NCI-H748 (cell line): ENCODE results near the gene USP2.

Source experiments
- DNase-seq: peaks from one replicate; lab custom pipeline; 2025; ENCODE audit not compliant: unreplicated experiment; lab: John Stamatoyannopoulos, UW

The USP2 gene

DNA sequence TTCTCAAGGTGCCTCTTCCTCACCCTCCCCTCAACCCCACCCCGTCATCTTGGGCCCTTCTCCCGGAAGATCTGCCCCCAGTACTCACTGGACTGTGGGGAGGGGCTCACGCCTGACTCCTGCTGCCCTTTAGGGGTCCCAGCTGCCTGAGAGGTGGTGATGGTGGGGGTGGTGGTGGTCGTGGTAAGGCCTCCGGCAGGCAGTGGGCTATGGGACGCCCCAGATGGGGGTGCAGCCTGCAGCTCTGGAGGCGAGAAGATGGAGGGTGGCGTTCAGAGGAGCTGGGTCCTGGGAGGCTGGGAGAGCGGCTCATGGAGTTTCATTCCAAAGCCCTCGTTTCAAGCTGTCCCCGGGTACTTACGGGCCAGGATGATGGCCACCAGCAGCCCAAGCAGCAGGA is 35.8 kb downstream of the USP2 start:
- no peak for DNase-seq

DNA sequence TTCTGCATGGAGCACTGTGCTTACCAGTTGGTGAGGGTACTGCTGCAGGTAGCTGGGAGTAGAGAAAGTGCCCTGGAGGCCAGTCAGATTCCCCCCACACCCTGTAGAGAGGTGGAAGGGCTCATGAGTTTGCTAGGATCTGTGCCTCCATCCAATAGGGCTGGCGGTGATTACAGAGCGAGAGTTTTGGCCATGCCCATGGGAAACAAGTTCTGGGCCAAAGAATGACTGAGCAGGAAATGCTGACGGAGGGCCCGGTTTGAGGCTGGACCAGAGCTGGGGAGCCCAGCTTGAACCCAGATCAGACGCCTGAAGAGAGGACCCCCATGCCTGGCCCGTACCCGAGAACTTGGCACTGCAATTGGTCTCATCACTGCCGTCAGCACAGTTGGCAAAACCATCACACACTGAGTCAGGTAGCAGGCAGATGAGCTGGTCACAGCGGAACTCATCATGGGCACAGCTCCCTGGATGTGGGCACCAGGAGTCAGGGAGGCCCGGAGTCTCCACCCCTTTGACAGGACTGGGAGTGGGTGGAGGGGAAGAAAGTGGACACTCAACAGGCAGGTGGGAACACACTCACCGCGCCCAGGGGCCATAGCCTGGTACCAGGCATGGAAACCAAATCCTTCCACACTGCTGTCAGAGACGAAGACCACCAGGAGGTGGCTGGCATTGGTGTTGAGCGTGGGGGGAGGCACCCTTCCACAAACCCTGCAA is 37.0 kb downstream of the USP2 start:
- DNase-seq: no peak

DNA sequence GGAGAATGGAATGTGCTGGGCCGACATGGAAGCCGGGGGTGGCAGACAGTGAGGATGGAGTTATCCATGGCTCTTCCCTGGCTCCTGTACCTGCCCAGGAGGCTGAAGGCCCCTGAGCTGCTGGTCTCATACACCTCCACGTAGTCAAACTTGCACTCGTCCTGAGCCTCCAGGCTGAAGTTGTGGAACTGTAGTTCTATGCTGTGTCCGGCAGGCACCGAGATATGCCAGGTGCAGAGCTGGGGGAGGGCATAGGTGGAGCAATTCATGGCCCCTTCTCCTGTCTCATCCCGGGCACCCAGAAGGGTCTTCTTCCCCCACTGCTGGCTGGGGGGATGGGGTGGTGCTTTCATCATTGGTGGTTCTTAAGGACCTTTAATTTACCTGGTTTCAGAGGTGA is 37.8 kb downstream of the USP2 start:
- no peak for DNase-seq

DNA sequence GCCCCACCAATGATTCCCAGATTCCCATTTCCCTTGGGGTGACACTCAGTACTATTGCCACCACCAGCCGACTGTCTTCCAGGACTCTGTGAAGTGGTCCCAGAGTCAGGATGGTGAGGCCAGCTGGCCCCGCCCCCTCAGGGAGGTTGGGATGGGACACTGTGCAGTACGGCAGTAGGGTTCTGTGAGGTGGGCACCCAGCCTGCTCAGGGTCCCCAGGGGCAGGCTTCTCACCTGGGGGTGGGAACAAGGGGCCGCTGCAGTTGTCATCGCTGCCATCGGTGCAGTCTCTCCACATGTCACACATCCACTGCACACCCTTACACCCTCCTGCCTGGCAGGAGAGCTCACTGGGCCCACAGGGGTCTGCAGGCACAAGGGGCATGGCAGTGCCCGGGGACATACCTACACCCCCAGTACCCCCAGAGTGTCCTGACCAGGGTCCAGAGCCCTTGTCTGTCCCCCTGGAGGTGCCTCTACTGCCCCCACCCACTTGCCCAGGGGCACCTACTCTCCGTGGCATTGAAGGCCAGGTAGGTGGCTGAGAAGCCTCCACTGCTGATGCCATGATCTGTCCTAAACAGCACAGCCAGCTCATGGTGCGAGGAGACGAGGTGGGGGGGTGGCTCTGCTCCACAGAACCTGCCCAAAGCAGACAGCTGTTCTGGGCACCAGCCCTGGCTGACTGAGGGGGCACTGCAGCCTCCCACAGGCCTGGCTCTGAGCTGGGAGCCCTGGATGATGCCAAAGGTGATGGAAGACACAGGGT is 38.9 kb downstream of the USP2 start:
- DNase-seq: no peak

DNA sequence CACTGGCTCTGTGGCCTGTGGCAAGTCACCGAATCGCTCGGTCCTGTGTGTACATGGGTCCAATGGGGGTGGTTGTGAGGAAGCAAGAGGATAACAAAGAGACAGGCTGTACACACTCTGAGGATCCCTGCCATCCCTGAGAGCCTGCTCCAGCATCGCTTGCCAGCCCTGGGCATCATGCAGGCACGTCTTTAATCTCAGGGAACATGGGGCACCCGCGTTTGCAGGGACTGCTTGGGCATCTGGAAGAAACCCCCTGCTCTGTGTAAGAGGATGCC is 39.5 kb downstream of the USP2 start:
- DNase-seq: no peak

DNA sequence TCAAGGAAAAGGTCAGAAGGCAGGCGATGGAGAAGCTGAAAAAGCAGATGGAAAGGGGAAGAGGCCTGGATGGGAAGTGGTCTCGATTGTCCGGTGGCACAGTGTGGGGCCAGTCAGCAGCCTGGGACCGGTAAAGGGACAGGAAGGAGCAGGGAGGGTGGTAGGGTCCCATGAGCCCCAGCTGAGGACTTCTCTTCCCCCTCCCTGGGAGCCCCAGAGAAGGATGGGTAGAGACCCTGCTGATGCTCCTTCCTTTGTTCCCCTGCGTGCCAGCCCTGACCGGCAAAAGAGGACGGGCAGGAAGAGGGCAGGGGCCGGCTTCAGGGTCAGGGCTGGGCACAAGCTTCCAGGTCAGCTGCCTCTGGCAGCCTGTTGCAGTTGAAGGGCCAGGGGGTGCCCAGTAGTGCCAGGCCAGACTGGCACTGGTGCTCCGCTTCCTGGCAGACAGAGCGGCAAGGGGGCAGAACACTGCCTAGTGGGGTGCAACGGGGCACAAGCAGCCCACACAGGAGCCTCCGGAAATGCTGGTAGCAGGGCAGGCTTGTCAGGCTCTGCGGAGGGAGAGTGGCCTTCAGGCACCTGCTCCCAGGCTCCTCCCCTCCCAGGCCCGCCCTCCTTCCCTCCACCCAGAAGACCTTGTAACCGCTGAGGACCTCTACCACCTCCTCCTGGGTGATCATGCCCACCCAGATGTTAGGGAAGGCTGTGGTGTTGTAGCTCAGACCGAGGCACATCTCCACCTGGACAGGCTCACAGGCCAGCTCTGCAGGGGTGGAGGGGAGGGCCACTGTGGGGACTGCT is 40.1 kb downstream of the USP2 start:
- DNase-seq: no peak

DNA sequence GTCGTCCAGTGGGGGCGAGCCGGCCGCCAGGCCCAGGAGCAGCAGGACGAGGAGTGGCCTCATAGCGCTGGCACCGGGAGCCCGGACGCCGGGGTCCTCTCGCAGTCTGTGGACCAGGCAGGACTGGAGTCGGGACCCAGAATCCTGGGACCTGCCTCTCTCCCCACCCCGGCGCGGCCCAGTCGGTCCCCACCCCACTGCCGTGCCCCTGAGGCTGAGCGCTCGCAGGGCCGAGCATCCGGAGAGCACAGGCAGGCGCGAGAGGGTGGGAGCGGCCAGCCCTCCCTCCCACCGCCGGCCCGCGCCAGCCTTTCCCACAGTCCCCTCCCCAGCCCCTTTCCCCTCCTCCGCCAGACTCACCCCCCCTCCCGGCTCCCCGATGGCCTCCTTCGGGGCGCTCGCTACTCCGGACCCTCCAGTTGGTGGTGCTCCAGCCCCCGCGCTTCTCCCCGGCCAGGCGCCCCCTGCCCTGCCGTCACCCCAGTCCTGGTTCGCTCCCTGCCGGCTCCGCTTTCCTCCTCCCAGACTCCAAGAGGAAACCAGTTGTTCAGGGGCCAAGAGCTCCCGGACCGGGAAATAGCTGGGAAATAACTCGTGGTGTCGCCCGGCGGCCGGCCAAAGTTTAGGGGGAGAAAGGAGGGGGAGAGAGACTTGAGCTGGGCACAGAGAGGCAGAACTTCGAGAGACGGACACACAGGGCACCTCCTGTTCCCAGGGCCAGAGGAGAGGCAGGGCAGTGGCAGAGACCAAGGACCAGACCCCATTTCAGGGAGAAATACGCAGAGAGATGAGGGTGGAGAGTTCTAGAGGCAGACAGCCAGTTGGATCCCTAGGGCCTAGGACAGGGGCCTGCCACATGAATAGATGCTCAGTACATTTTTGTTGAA is 40.9 kb downstream of the USP2 start, which contains the start of gene C1QTNF5:
TSS of gene C1QTNF5 (minus strand) at position 549 of the 887 bp plus-strand sequence. CDS start at position 63, 486 bp downstream.
- DNase-seq: no peak

DNA sequence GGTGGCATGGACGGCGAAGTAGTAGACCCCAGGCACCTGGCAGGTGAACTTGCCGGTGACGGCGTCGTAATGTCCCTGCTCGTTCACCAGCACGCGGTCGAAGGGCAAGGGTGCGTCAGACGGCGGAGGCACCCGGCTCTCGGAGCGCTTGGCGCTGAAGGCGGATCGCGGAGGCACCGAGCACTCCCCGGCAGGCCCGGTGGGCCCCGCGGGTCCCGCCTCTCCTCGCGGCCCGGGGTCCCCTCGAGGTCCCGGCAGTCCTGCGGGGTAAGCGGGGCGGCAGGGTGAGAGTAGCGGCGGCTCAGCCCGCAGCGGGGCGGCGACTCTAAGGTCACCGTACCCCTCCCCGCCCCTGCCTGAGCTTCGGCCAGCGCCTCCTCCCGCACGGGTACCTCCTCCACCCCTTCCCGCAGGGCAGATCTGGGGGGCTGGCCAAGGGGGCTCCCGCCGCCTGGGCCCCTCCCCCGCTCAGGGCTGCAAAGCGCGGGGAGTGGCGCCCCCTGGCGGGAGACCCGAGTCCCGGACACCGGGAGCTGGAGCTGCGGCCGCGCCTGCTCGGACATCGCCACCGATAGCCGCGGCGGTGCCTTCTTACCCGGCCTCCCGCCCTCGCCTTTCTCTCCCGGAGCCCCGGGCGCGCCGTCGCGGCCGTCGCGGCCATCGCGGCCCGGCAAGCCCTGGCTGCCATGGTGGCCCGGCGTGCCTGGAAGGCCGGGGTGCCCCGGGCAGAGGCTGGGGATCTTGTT is 41.7 kb downstream of the USP2 start:
- DNase-seq: peak; percentile 41

DNA sequence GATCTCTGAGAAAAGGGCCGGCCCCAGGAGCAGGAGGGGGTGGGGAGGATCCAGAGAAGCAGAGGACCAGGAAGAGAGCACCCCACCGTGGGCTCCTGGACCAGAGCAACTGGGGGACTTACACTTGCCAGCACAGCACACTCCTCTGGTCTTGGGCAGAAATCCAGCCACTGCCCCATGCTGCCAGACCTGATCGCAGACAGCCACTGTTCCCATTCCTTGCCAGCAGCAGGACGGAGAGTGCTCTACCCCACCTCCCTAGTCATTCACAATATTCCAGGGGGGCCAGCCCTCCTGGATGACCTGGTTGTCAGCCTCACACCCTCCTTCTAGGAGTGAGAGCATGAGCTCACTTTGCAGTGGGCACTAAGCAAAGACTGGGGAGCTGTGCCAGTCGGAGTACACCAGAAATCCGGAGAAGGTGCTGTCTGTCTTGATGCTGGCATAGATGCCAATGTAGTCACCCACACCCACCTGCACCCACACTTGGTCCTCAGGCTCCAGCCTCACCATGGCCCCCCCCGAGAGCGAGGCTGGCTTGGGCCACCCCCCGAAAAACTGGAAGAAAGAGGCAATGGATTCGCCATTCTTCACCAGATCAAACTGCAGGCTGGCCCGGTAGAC is 42.4 kb downstream of the USP2 start:
- DNase-seq: no peak

DNA sequence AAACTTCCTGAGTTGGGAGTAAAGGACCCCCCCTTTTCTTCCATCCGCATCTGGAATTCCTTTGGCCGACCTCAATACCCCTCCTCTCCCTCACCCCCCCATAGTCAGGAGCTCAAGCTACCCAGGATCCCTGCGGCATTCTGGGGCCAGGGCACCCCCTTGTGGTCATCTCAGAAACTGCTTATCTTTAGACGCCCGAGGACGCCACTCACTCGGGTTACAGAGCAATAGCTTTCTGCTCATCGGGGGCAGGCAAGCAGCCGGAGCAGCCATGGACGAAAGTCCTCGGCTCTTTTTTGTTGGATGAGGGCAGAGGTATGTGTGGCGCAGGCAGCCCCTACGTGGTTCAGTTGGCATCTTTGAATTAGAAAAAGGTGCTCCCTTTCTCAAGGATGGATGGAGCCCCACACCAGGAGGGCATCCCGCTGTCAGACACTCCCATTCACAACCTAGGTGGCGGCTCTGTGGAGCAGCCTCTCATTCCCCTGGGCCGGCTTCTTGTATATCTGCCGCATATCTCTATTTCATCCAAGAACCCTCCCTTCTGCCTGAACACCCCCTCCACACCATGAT is 43.1 kb downstream of the USP2 start:
- DNase-seq: peak; percentile 60

DNA sequence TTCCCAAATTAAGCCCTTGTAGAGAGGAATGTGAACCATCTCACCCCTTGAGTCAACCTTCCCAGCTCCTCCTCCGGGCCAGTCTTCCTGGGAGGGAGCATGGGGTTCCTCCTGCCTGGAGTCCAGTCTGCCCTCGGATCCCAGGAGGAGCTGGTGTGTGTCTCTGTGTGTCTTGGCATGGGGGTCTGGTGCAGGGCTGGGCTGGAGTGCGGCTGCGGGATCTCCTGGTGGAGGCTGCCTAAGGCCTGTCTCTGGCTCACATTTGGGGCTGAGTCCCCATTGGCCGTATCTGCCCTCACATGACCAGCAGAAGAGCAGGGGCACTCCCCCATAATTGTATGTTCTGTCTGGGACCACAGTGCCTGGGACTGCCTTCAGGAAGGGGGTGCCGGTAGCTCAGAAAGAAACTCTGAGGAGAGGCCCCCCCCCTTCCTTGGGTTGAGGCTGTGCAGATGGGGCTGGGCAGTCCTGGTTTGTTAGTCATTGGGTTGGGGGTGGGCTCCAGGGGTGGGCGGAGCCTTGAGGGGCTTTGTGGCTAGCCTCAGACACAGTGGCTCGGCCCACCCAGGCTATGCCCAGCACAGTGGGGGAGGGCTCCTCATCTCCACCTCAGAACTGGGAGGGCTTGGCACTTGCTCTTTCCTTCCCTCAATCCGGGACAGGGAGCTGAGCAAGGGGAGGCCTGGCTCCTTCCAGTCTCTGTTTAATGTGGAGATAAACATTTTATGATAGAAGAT is 43.7 kb downstream of the USP2 start:
- DNase-seq: no peak

DNA sequence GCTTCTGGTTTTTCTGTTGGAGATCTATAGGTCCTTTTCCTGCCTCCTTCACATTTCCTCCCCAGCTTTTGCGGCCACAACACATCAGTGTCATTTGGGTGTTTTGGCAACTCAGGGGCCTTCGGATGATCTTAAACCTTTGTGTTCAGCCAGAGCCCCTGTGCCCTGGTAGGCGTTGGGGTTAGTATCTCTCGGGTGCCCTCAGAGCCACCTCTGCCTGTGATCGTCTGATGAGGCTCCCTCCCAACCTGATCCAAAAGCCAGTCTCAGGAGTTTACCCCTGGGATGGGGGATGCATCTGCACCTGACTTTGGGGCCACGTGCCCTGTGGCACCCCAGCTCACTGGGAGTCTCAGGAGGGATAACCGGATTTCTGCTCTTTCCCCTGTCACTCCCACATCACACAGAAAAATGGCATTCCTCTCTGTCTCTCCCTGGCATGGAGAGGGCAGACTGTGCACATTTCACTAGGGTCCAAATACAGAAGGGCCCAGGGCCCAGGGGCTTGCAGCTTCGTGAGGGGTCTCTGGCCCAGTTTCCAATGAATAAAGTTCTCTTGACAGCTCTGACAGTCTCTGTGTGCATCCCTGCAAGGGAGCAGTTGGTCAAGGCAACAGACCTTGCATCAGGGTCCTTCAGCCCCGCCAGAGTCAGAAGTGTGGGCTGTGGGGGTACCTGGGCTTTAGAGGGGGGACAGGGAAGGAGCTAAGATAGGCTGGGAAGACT is 44.6 kb downstream of the USP2 start:
- no peak for DNase-seq

DNA sequence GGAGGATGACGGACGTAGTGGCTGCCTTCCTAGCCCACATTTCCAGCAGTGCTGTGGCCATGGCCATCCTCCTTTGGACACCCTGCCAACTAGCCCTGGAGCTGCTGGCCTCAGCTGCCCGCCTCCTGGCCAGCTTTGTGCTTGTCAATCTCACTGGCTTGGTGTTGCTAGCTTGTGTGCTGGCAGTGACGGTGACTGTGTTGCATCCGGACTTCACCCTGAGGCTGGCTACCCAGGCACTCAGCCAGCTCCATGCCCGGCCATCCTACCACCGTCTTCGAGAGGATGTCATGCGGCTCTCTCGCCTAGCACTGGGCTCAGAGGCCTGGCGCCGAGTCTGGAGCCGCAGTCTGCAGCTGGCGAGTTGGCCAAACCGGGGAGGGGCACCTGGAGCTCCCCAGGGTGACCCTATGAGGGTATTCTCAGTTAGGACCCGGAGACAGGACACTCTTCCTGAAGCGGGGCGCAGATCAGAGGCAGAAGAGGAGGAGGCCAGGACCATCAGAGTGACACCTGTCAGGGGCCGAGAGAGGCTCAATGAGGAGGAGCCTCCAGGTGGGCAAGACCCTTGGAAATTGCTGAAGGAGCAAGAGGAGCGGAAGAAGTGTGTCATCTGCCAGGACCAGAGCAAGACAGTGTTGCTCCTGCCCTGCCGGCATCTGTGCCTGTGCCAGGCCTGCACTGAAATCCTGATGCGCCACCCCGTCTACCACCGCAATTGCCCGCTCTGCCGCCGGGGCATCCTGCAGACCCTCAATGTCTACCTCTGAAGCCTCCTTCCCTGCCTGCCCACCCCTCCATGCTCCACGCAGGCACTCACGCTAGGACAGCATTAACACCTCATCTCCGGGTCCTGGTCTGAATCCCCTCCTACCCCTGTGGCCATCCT is 45.6 kb downstream of the USP2 start:
- DNase-seq: no peak

DNA sequence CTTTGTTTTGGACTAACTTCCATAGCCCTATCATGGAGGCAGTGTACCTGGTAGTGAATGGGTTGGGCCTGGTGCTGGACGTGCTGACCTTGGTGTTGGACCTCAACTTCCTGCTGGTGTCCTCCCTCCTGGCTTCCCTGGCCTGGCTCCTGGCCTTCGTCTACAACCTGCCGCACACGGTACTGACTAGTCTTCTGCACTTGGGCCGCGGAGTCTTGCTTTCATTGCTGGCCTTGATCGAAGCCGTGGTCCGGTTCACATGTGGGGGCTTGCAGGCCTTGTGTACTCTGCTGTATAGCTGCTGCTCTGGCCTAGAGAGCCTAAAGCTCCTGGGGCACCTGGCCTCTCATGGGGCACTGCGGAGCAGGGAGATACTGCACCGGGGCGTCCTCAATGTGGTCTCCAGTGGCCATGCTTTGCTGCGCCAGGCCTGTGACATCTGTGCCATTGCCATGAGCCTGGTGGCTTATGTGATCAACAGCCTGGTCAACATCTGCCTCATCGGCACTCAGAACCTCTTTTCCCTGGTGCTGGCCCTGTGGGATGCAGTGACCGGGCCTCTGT is 46.3 kb downstream of the USP2 start:
- no peak for DNase-seq

DNA sequence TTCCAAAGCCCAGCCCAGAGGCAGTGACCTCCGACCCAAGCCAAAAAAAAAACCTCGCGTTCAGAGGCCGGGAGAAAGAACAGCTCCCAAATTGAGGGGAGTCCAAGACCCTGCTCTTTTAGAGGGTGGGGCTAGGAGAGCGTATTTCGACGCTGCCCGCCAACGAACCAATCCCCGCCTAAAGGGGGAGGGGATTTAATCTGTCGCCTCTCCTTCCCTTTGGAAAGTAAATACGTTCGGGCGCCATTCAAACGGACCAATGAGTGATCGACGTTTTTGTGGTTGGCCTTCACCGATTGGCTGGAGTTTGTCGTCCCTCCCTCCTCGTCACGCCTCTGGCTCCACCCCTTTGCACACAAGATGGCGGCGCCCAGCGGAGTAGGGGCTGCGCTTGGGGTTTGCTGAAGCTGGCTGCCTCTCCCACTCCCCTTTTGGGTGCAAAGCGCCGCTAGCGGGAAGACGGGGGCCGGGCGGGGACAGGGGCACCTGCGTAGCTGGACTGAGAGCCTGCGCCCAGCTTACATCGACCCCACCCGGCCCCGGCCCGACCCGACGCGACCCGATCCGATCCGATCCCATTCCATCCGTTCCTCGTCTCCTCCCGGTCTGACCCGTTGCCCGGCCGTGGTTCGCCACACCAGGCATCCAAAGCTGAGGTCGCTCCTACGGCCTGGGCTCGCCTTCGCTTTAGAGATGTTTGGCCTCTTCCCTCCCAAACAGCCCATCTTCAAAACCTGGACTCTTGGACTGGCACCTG is 47.1 kb downstream of the USP2 start, which contains the start of gene RNF26:
TSS of gene RNF26 (plus strand) at position 354 of the 757 bp plus-strand sequence. CDS start 596 bp downstream, outside the sequence.
- DNase-seq: peak; percentile 97
